ENCODE data around the gene NRDC.
"Not testable (repeated sequence)": the region's sequence is repeated elsewhere in the genome, so short reads cannot be mapped to it uniquely, and the experiment has no call there.

Gene NRDC

GRCh38 chr1:51850420-51851223 is 27.9 kb downstream of the NRDC start:
- in situ Hi-C loops (cut with HindIII; ENCODE audit: low sequenced_read_pairs): no loop called here

GRCh38 chr1:51847294-51847920 is 31.1 kb downstream of the NRDC start:
- in situ Hi-C loops (cut with HindIII; ENCODE audit: low sequenced_read_pairs): no loop called here

- in situ Hi-C loops (cut with HindIII; ENCODE audit: low sequenced_read_pairs): no loop called here
These were observed 34.6 kb downstream of the NRDC start for GRCh38 chr1:51843948-51844347.

GRCh38 chr1:51842261-51842660 is 36.3 kb downstream of the NRDC start:
- in situ Hi-C loops (cut with HindIII; ENCODE audit: low sequenced_read_pairs): no loop called here

- in situ Hi-C loops (cut with HindIII; ENCODE audit: low sequenced_read_pairs): no loop called here
These were observed 37.6 kb downstream of the NRDC start for GRCh38 chr1:51840743-51841461.

- in situ Hi-C loops (cut with HindIII; ENCODE audit: low sequenced_read_pairs): no loop called here
These were observed 38.3 kb downstream of the NRDC start for GRCh38 chr1:51840182-51840581.

- in situ Hi-C loops (cut with HindIII; ENCODE audit: low sequenced_read_pairs): no loop called here
These were observed 39.4 kb downstream of the NRDC start for GRCh38 chr1:51839094-51839493.

GRCh38 chr1:51837243-51837642 is 41.3 kb downstream of the NRDC start:
- in situ Hi-C loops (cut with HindIII; ENCODE audit: low sequenced_read_pairs): no loop called here

GRCh38 chr1:51833700-51834099 is 44.8 kb downstream of the NRDC start:
- in situ Hi-C loops (cut with HindIII; ENCODE audit: low sequenced_read_pairs): no loop called here

GRCh38 chr1:51829058-51829457 is 49.5 kb downstream of the NRDC start:
- in situ Hi-C loops (cut with HindIII; ENCODE audit: low sequenced_read_pairs): no loop called here

- in situ Hi-C loops (cut with HindIII; ENCODE audit: low sequenced_read_pairs): no loop called here
These were observed 58.7 kb downstream of the NRDC start for GRCh38 chr1:51819810-51820209.

- in situ Hi-C loops (cut with HindIII; ENCODE audit: low sequenced_read_pairs): not testable (repeated sequence)
These were observed 59.5 kb downstream of the NRDC start for GRCh38 chr1:51819021-51819420.

- in situ Hi-C loops (cut with HindIII; ENCODE audit: low sequenced_read_pairs): no loop called here
These were observed 60.0 kb downstream of the NRDC start for GRCh38 chr1:51818487-51818886.

- in situ Hi-C loops (cut with HindIII; ENCODE audit: low sequenced_read_pairs): no loop called here
These were observed 64.0 kb downstream of the NRDC start for GRCh38 chr1:51814513-51814912.

GRCh38 chr1:51799372-51799771 is 79.2 kb downstream of the NRDC start:
- in situ Hi-C loops (cut with HindIII; ENCODE audit: low sequenced_read_pairs): no loop called here

- in situ Hi-C loops (cut with HindIII; ENCODE audit: low sequenced_read_pairs): no loop called here
These were observed 83.7 kb downstream of the NRDC start for GRCh38 chr1:51794868-51795267.

- in situ Hi-C loops (cut with HindIII; ENCODE audit: low sequenced_read_pairs): no loop called here
These were observed 84.3 kb downstream of the NRDC start for GRCh38 chr1:51794260-51794659.

GRCh38 chr1:51792864-51793263 is 85.7 kb downstream of the NRDC start:
- in situ Hi-C loops (cut with HindIII; ENCODE audit: low sequenced_read_pairs): no loop called here

- in situ Hi-C loops (cut with HindIII; ENCODE audit: low sequenced_read_pairs): no loop called here
These were observed 86.6 kb downstream of the NRDC start for GRCh38 chr1:51791888-51792287.

GRCh38 chr1:51790385-51790784 is 88.1 kb downstream of the NRDC start:
- in situ Hi-C loops (cut with HindIII; ENCODE audit: low sequenced_read_pairs): no loop called here

- in situ Hi-C loops (cut with HindIII; ENCODE audit: low sequenced_read_pairs): no loop called here
These were observed 89.2 kb downstream of the NRDC start for GRCh38 chr1:51789342-51789741.

GRCh38 chr1:51788938-51789337 is 89.6 kb downstream of the NRDC start:
- in situ Hi-C loops (cut with HindIII; ENCODE audit: low sequenced_read_pairs): no loop called here
